B cell (primary cell): Measurements from ENCODE around the gene XIRP2. TPM values are rescaled to one million over a fixed set of nuclear protein-coding genes. Genes with fewer than 3 reads are reported as not detected.

Experiments
- ATAC-seq: fragments of 200-7000 bp; cut with Tn5 transposase; one replicate; pipeline ENCODE4 v1.10.0; 2021; ENCODE audit warnings: low read depth, mild to moderate bottlenecking, moderate number of reproducible peaks, moderate library complexity
- CTCF ChIA-PET: fragments of 350-600 bp; sonication (Branson Sonifier 250); formaldehyde crosslinking; loops from one replicate; lab custom pipeline; 2021; ENCODE audit warnings: antibody characterized with exemption, inconsistent platforms; lab: Charles Lee
- POLR2A ChIA-PET: fragments of 350-600 bp; sonication (Branson Sonifier 250); formaldehyde crosslinking; loops from one replicate; lab custom pipeline; 2021; ENCODE audit warnings: antibody characterized with exemption; lab: Charles Lee
- DNase-seq: peaks from one replicate; pipeline ENCODE4 v3.0.0; 2013
- H2AFZ ChIP-seq: 2 replicates; pipeline ENCODE4 v1.6.1; 2012; ENCODE audit warnings: mild to moderate bottlenecking, low read depth, low read length; ENCODE audit not compliant: insufficient read depth, poor library complexity, severe bottlenecking
- H3K27ac ChIP-seq, 2 donors: 1 replicate in 1 of 2; 2 replicates in 1 of 2; pipeline ENCODE4 v1.5.1; 2012 to 2013; ENCODE audit warnings: low read length in 2 of 2, mild to moderate bottlenecking in 2 of 2, moderate library complexity in 1 of 2
- H3K27me3 ChIP-seq, 4 experiments: fragments of 200-600 bp in 1 of 4; sonication (generic) in 1 of 4; replicated peaks in 1 of 4; 1 replicate in 2 of 4; 2 replicates in 2 of 4; pipeline versions ENCODE4 v1.6.1 to v1.7.0; 2013 to 2016; ENCODE audit warnings: low read length in 3 of 4, mild to moderate bottlenecking in 2 of 4, mixed read lengths in 1 of 4, moderate library complexity in 1 of 4; ENCODE audit not compliant: insufficient read depth in 4 of 4, control insufficient read depth in 3 of 4; ENCODE audit errors: control extremely low read depth in 1 of 4
- H3K36me3 ChIP-seq, 2 experiments: replicated peaks in 1 of 2; 1 replicate in 1 of 2; 2 replicates in 1 of 2; pipeline versions ENCODE4 v1.6.1 to v1.7.1; 2013; ENCODE audit warnings: low read length in 1 of 2; ENCODE audit not compliant: insufficient read depth in 2 of 2, control insufficient read depth in 1 of 2; ENCODE audit errors: control extremely low read depth in 1 of 2, extremely low read depth in 1 of 2
- H3K4me1 ChIP-seq, 2 donors: fragments of 200-600 bp in 1 of 2; sonication (generic) in 1 of 2; 1 replicate in 1 of 2; 2 replicates in 1 of 2; pipeline versions ENCODE4 v1.5.1 to v1.6.1; 2013 to 2017; ENCODE audit warnings: low read length in 2 of 2; ENCODE audit not compliant: control insufficient read depth in 2 of 2, insufficient read depth in 2 of 2
- H3K4me2 ChIP-seq: replicated peaks from 2 replicates; pipeline ENCODE3; 2012; ENCODE audit warnings: mild to moderate bottlenecking, low read depth, low read length; ENCODE audit not compliant: poor library complexity, severe bottlenecking
- H3K4me3 ChIP-seq, 5 experiments: fragments of 200-600 bp in 1 of 5; sonication (generic) in 1 of 5; 1 replicate in 3 of 5; 2 replicates in 2 of 5; pipeline versions ENCODE4 v1.5.1 to v1.7.0; 2011 to 2016; ENCODE audit warnings: low read length in 4 of 5, mild to moderate bottlenecking in 4 of 5, low read depth in 2 of 5, control low read depth in 1 of 5, moderate library complexity in 1 of 5; ENCODE audit not compliant: insufficient read depth in 1 of 5; ENCODE audit errors: control extremely low read depth in 1 of 5, extremely low read depth in 1 of 5
- H3K79me2 ChIP-seq: fragments of 200-600 bp; sonication (generic); one replicate; pipeline ENCODE4 v1.6.0; 2016; ENCODE audit warnings: low read length; ENCODE audit not compliant: control insufficient read depth, insufficient read depth
- H3K9ac ChIP-seq: fragments of 200-600 bp; sonication (generic); 2 replicates; pipeline ENCODE4 v1.6.1; 2017; ENCODE audit warnings: mild to moderate bottlenecking, low read length, moderate library complexity
- H3K9me3 ChIP-seq, 3 donors: one replicate each; pipeline versions ENCODE4 v1.6.1 to v1.7.1; 2013; ENCODE audit warnings: low read length in 2 of 3; ENCODE audit not compliant: control insufficient read depth in 2 of 3, insufficient read depth in 1 of 3; ENCODE audit errors: control extremely low read depth in 1 of 3
- H4K20me1 ChIP-seq: 2 replicates; pipeline ENCODE4 v1.6.0; 2012; ENCODE audit warnings: mild to moderate bottlenecking, low read length; ENCODE audit not compliant: insufficient read depth, control insufficient read depth, poor library complexity, severe bottlenecking
- H3K27ac Mint-ChIP-seq: one replicate; pipeline ENCODE4 v1.8.0; 2021; ENCODE audit warnings: mixed read lengths
- H3K27me3 Mint-ChIP-seq: one replicate; pipeline ENCODE4 v1.8.0; 2021; ENCODE audit warnings: mixed read lengths
- H3K4me1 Mint-ChIP-seq: one replicate; pipeline ENCODE4 v1.8.0; 2021; ENCODE audit warnings: mixed read lengths
- H3K4me3 Mint-ChIP-seq: one replicate; pipeline ENCODE4 v1.8.0; 2021; ENCODE audit warnings: mixed read lengths
- H3K9me3 Mint-ChIP-seq: one replicate; pipeline ENCODE4 v1.8.0; 2022; ENCODE audit warnings: mixed read lengths; ENCODE audit not compliant: insufficient read depth
- CTCF ChIP-seq: fragments of 200-600 bp; IDR thresholded peaks from one replicate; pipeline ENCODE4 v1.8.0; 2022; ENCODE audit warnings: antibody characterized with exemption, mild to moderate bottlenecking
- EZH2 ChIP-seq: IDR thresholded peaks from 2 replicates; pipeline ENCODE4 v1.6.1; 2012; ENCODE audit warnings: borderline replicate concordance, low read depth, mild to moderate bottlenecking, moderate library complexity, low read length; ENCODE audit not compliant: insufficient read depth, poor library complexity, severe bottlenecking
- WGBS: methylation state at CpG from one replicate; pipeline ENCODE4 v1.1.5; 2013; ENCODE audit warnings: missing lambda C conversion rate; ENCODE audit not compliant: insufficient coverage; 5-methylcytosine and 5-hydroxymethylcytosine counted together
- intact Hi-C: fragments of 100-400 bp; cut with micrococcal nuclease; formaldehyde crosslinking; loops from one replicate; pipeline ENCODE4 v1.10.0; 2022
- polyA plus RNA-seq: library from polyadenylated mRNA; depleted of rRNA; stranded (reverse); fragments of >200 nt; gene quantifications from 2 replicates; pipeline ENCODE4 v1.2.3, GENCODE V29; 2012
- total RNA-seq, 2 donors: library from RNA; stranded (reverse); fragments of 120-200 nt in 1 of 2; gene quantifications; 1 replicate in 1 of 2; 2 replicates in 1 of 2; pipeline versions ENCODE4 v1.2.3 to v1.2.4, GENCODE V29; 2013 to 2022

Gene XIRP2
- total and polyA plus RNA-seq, 2 donors (not counting 1 experiment from before 2014, with no cell fraction given), result not detected

DNA sequence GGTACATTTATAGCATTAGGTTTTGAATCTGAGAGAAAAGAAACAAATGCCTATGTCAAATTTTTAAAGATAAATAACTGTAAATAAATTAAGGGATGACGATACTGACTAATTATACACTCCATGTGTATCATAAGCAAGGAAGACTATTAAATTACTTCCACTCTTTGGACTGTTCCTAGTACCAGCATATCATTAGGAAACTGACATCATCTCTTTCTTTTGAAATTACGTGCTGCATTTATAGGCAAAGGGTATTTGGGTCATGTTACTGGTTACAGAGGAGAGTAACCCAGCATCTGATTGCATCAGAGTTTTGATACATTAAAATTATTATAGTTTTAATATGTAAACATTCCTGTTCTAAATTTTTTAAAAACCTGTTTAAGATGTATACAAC is 309.7 kb downstream of the XIRP2 start:
- Histone ChIP-seq H3K4me3 (no peak overlapping the region), H3K4me1 (no peaks in the 10 kb centered on the region), H3K27ac (no peak overlapping the region), H3K79me2 (no peaks in the 10 kb centered on the region), H3K9ac (no peak overlapping the region), H2AFZ (no peak overlapping the region), H4K20me1 (no peaks in the 10 kb centered on the region), H3K27me3 (no peaks in the 10 kb centered on the region), H3K36me3 (no peaks in the 10 kb centered on the region), H3K9me3 (no peaks in the 10 kb centered on the region), H3K4me2 (no peak overlapping the region)
- H3K4me1 Mint-ChIP-seq, result no peaks in the 10 kb centered on the region
- TF ChIP-seq CTCF (no peak), EZH2 (no peak)
- H3K27ac Mint-ChIP-seq, result no peak overlapping the region
- no peaks in the 10 kb centered on the region for H3K9me3 Mint-ChIP-seq
- CTCF ChIA-PET, result interaction anchor here (1.1 kb wide), 1 partner anchor 12 kb away, joined by 4 read pairs; no protein-coding TSS in a partner anchor
- WGBS, result no CpG with 5 or more reads among the region's 2 CpGs
- intact Hi-C loops, result no loop called here
- H3K4me3 Mint-ChIP-seq, result no peak overlapping the region
- H3K27me3 Mint-ChIP-seq, result no peaks in the 10 kb centered on the region
- DNase-seq (no peak), ATAC-seq (no peak)
- POLR2A ChIA-PET, result no interaction called here

- ChIA-PET CTCF (no interaction called here), POLR2A (no interaction called here)
- H3K4me2 ChIP-seq, result no peak overlapping the region
- Mint-ChIP-seq H3K9me3 (no peaks in the 10 kb centered on the region), H3K27ac (no peak overlapping the region), H3K4me3 (no peak overlapping the region), H3K4me1 (no peaks in the 10 kb centered on the region), H3K27me3 (no peaks in the 10 kb centered on the region)
- no peak overlapping the region for H3K4me3 ChIP-seq
- no peak overlapping the region for H3K27ac ChIP-seq
- no peaks in the 10 kb centered on the region for H3K4me1 ChIP-seq
- WGBS, result no CpG with 5 or more reads among the region's 2 CpGs
- TF ChIP-seq CTCF, result no peak
- no peak for TF ChIP-seq EZH2
- no peaks in the 10 kb centered on the region for H3K36me3 ChIP-seq
- no peak overlapping the region for H3K9ac ChIP-seq
- H2AFZ ChIP-seq, result no peak overlapping the region
- no peaks in the 10 kb centered on the region for H3K27me3 ChIP-seq
- H3K79me2 ChIP-seq, result no peaks in the 10 kb centered on the region
- DNase-seq, result no peak
- H3K9me3 ChIP-seq, result no peaks in the 10 kb centered on the region
- intact Hi-C loops, result no loop called here
- ATAC-seq, result no peak
- no peaks in the 10 kb centered on the region for H4K20me1 ChIP-seq
Observed at GRCh38 chr2:167198576-167198975, 310.3 kb downstream of the XIRP2 start.
